Measurements from ENCODE around the gene RNF114.
"Not testable (repeated sequence)": the region's sequence is repeated elsewhere in the genome, so short reads cannot be mapped to it uniquely, and the experiment has no call there.

Gene RNF114

GRCh38 chr20:49985617-49986016 lies 49.4 kb downstream of the RNF114 start:
- no peak for DNase-seq (ENCODE audit: low read depth)

GRCh38 chr20:49986049-49986448 lies 49.9 kb downstream of the RNF114 start:
- no peak for DNase-seq (ENCODE audit: low read depth)

GRCh38 chr20:49987015-49987867 lies 51.0 kb downstream of the RNF114 start:
- DNase-seq (ENCODE audit: low read depth) = no peak

- DNase-seq (ENCODE audit: low read depth) = no peak
These were observed 51.9 kb downstream of the RNF114 start for GRCh38 chr20:49987868-49988690.

- DNase-seq (ENCODE audit: low read depth) = no peak
These were observed 53.3 kb downstream of the RNF114 start for GRCh38 chr20:49989234-49990065.

- DNase-seq (ENCODE audit: low read depth) = no peak
These were observed 54.1 kb downstream of the RNF114 start for GRCh38 chr20:49990271-49990720.

GRCh38 chr20:49993301-49993751 lies 57.1 kb downstream of the RNF114 start:
- no peak for DNase-seq (ENCODE audit: low read depth)

GRCh38 chr20:49995586-49995985 lies 59.4 kb downstream of the RNF114 start:
- no peak for DNase-seq (ENCODE audit: low read depth)

GRCh38 chr20:49998478-49999188 lies 62.4 kb downstream of the RNF114 start:
- DNase-seq (ENCODE audit: low read depth) = not testable (repeated sequence)

- DNase-seq (ENCODE audit: low read depth) = no peak
These were observed 63.1 kb downstream of the RNF114 start for GRCh38 chr20:49999329-49999728.

- not testable (repeated sequence) for DNase-seq (ENCODE audit: low read depth)
These were observed 64.5 kb downstream of the RNF114 start for GRCh38 chr20:50000548-50001222.

GRCh38 chr20:50001784-50002311 lies 65.7 kb downstream of the RNF114 start:
- DNase-seq (ENCODE audit: low read depth) = no peak

- DNase-seq (ENCODE audit: low read depth) = no peak
These were observed 67.1 kb downstream of the RNF114 start for GRCh38 chr20:50003253-50003656.
